Activated effector memory CD4-positive, alpha-beta T cell treated with Interleukin-2 at 50 U/mL for 16 hours (primary cell): ENCODE data around the gene DNAJC3.
"Not testable (repeated sequence)": the region's sequence is repeated elsewhere in the genome, so short reads cannot be mapped to it uniquely, and the experiment has no call there.

Experiments used
- DNase-seq: peaks from one replicate; pipeline ENCODE4 v3.0.0-alpha.2; 2020

Gene DNAJC3

GRCh38 chr13:95716231-95716630, 39.3 kb downstream of the DNAJC3 start:
- DNase-seq: no peak

GRCh38 chr13:95722241-95722640, 45.3 kb downstream of the DNAJC3 start:
- DNase-seq: no peak

- no peak for DNase-seq
These were observed 46.5 kb downstream of the DNAJC3 start for GRCh38 chr13:95723438-95723837.

GRCh38 chr13:95724252-95724651, 47.3 kb downstream of the DNAJC3 start:
- no peak for DNase-seq

- DNase-seq: no peak
These were observed 49.9 kb downstream of the DNAJC3 start for GRCh38 chr13:95726876-95727275.

- DNase-seq: no peak
These were observed 52.0 kb downstream of the DNAJC3 start for GRCh38 chr13:95728957-95729356.

GRCh38 chr13:95734124-95734523, 57.2 kb downstream of the DNAJC3 start:
- DNase-seq: no peak

- not testable (repeated sequence) for DNase-seq
These were observed 63.4 kb downstream of the DNAJC3 start for GRCh38 chr13:95740071-95740978.

GRCh38 chr13:95740979-95741320, 64.0 kb downstream of the DNAJC3 start:
- no peak for DNase-seq

- DNase-seq: no peak
These were observed 64.9 kb downstream of the DNAJC3 start for GRCh38 chr13:95741584-95742563.

GRCh38 chr13:95743192-95743591, 66.3 kb downstream of the DNAJC3 start:
- no peak for DNase-seq

- no peak for DNase-seq
These were observed 68.3 kb downstream of the DNAJC3 start for GRCh38 chr13:95745289-95745688.

- DNase-seq: no peak
These were observed 68.8 kb downstream of the DNAJC3 start for GRCh38 chr13:95745752-95746151.

GRCh38 chr13:95749545-95749944, 72.6 kb downstream of the DNAJC3 start:
- DNase-seq: no peak

- no peak for DNase-seq
These were observed 75.7 kb downstream of the DNAJC3 start for GRCh38 chr13:95752677-95753076.

GRCh38 chr13:95754069-95754468, 77.1 kb downstream of the DNAJC3 start:
- no peak for DNase-seq

- DNase-seq: no peak
These were observed 79.1 kb downstream of the DNAJC3 start for GRCh38 chr13:95756072-95756471.

GRCh38 chr13:95762626-95763025, 85.7 kb downstream of the DNAJC3 start:
- DNase-seq: not testable (repeated sequence)

- no peak for DNase-seq
These were observed 86.7 kb downstream of the DNAJC3 start for GRCh38 chr13:95763601-95764000.

GRCh38 chr13:95771905-95772304, 95.0 kb downstream of the DNAJC3 start:
- DNase-seq: no peak

GRCh38 chr13:95779522-95779921, 102.6 kb downstream of the DNAJC3 start:
- no peak for DNase-seq

GRCh38 chr13:95781016-95781415, 104.1 kb downstream of the DNAJC3 start:
- DNase-seq: no peak

GRCh38 chr13:95781940-95782339, 105.0 kb downstream of the DNAJC3 start:
- DNase-seq: not testable (repeated sequence)

- DNase-seq: no peak
These were observed 106.8 kb downstream of the DNAJC3 start for GRCh38 chr13:95783747-95784146.
